ENCODE results near the gene PDIA5. TPM values are rescaled to one million over a fixed set of nuclear protein-coding genes. Genes with fewer than 3 reads are reported as not detected.

The PDIA5 gene
- total RNA-seq, 1 donor from 2014 or later, result 33.7 TPM

- no peak for DNase-seq (ENCODE audit: low read depth)
Observed at GRCh38 chr3:123042413-123042812, 24.4 kb upstream of the PDIA5 start.

- no peak for DNase-seq (ENCODE audit: low read depth)
Observed at GRCh38 chr3:123044981-123045763, 21.7 kb upstream of the PDIA5 start.

DNA sequence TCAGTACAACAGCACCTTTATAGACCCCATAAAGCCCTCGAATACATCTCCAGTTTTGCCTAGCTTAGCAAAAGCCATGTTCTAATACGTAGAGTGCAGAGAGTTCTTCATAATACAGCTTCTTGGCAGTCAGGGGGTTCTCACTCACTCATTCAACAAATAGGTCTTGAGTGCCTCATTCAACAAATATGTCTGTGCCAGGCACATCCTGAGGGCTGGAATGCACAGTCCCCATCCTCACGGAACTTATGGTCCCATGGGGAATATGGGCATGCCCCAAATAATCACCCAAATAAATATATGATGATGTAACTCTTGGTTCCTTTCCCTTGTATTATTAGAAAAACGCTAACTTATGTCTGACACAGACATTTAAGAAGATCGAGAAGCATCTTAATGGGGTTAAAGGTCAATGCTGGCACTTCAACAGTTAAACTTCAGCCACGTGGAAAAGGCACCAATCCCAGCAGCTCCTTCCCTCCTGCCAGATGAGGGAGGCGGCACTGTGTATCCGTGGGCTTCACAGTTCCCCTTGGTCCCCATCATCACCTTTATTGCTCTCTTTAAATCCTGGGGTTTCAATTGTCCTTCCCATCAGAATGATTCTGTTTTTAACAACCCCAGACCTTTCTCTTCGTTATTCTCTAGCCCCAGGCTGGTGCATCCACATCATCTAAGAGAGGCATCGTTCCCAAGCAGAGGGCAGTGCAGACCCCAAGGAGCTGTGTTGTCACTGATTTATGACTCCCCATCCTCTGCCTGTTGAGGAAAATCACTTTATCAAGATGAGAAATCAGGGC, 20.4 kb upstream of the PDIA5 start:
- DNase-seq (ENCODE audit: low read depth), result no peak

- no peak for DNase-seq (ENCODE audit: low read depth)
Observed at GRCh38 chr3:123047062-123047319, 19.8 kb upstream of the PDIA5 start.

- no peak for DNase-seq (ENCODE audit: low read depth)
Observed at GRCh38 chr3:123048480-123049237, 18.2 kb upstream of the PDIA5 start.

DNA sequence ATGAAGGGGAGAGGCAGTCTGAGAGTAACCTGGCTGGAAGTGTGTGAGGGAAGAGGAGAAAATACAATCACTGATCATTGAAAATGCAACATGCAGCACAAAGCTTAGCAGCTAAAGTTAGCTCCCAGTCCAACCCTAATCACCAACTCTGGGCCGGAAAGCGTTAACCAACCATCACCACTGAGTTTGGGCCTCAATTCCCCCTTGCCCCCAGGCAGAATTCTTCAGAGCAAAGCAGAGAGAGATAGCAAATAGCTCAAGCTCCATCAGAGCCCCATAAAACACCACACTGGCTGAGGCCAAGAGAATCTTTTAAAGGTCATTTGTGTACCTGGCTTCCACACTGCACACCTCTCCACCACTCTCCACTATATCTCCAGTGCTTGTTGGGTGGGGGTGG, 16.2 kb upstream of the PDIA5 start:
- DNase-seq (ENCODE audit: low read depth), result no peak

GRCh38 chr3:123053107-123053506, 13.7 kb upstream of the PDIA5 start:
- no peak for DNase-seq (ENCODE audit: low read depth)

GRCh38 chr3:123054109-123054778, 12.6 kb upstream of the PDIA5 start:
- DNase-seq (ENCODE audit: low read depth), result no peak

DNA sequence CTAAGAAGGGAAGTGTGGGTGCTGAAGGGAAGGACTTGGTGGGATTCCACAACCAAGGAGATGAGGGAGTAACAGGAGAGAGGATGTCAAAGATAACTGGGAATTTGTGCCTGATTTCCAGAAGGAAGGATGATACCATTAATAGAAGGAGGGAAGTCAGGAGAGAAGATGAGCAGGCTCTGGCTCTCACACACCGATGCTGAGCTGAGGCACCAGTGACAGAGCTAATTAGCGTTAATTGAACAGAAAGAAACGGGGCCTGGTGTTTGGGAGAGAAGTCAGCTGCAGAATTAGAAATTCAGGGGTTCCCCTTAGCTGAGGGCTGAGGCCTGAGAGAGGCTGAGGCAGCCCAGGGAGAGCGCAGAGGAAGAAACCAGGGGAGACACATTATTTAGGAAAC, 11.9 kb upstream of the PDIA5 start:
- no peak for DNase-seq (ENCODE audit: low read depth)

GRCh38 chr3:123055352-123055751, 11.5 kb upstream of the PDIA5 start:
- no peak for DNase-seq (ENCODE audit: low read depth)

GRCh38 chr3:123058505-123058904, 8.3 kb upstream of the PDIA5 start:
- no peak for DNase-seq (ENCODE audit: low read depth)

DNA sequence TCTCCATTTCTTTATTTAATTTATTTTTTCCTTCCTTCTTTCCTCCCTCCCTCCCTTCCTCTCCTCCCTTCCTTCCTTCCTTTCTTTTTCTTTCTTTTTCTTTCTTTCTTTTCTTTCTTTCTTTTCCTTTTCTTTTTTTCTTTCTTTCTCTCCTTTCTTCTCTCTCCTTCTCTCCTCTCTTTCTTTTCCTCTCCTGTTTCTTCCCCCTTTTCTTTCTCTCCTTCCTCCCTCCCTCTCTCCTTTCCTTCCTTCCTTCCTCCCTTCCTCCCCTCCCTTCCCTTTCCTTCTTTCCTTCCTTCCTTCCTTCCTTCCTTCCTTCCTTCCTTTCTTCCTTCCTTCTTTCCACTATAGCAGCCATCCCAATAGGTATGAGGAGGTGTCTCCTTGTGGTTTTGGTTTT, 6.8 kb upstream of the PDIA5 start:
- no peak for DNase-seq (ENCODE audit: low read depth)

GRCh38 chr3:123061856-123062255, 5.0 kb upstream of the PDIA5 start:
- no peak for DNase-seq (ENCODE audit: low read depth)

DNA sequence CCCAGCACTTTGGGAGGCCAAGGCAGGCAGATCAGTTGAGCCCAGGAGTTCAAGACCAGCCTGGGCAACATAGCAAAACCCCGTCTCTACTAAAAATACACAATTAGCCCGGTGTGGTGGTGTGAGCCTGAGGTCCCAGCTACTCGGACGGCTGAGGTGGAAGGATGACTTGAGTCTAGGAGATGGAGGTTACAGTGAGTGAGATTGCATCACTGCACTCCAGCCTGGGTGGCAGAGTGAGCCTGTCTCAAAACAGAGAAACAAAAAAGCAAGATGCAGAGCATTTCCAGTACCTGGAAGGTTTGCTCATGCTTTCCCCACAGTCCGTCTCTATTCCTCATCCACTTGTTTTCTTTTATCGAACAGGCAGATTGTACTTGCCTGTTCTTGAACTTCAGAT, 3.8 kb upstream of the PDIA5 start:
- no peak for DNase-seq (ENCODE audit: low read depth)

- no peak for DNase-seq (ENCODE audit: low read depth)
Observed at GRCh38 chr3:123064506-123064905, 2.3 kb upstream of the PDIA5 start.

- DNase-seq (ENCODE audit: low read depth), result no peak
Observed at GRCh38 chr3:123064914-123065313, 1.9 kb upstream of the PDIA5 start.

- no peak for DNase-seq (ENCODE audit: low read depth)
Observed at GRCh38 chr3:123066599-123066895, 278 bp upstream of the PDIA5 start.

DNA sequence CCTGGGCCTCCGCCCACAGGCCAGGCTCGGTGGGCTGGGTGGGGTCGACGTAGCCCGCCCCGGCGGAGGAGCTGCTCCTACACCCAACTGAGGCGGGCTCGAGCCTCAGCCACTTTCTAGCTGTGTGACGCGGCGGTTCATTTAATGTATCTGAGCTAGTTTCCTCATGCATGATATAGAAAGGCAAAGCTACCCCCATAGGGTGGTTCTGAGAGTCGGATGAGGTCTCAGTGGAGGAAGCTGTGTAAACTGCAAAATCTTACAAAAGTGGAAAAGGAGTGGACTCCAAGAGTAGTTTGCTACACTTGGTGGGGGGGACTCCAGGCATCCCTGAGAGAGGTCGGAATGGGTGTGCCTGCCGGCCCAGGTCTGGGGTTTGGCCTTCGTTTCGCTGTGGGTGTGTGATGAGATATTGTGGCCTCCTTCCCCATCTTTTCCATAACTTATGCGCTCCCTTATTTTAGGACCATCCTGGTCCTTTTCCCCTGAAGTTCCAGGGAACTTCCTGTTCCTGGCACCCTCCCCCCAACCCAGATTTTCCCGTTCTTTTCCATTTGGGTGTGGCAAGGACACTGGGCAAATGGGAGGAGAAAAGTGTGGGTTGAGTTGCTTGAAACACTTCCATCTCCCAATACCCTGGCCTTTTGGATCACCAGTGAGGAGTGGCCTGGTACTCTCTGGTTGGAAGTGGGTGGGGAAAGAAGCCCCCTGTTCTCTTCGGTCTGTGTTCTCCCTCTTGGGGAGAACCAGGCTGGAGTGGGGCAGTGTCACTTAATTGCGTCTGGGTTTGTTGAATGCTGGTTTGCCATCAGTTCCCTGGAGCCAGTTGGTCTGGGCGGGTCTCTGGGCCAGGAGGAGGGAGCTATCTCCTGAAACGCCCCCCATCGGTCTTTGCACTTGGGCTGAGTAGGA, 1.1 kb downstream of the PDIA5 start:
- no peak for DNase-seq (ENCODE audit: low read depth)

GRCh38 chr3:123068601-123069381, 2.0 kb downstream of the PDIA5 start:
- no peak for DNase-seq (ENCODE audit: low read depth)

DNA sequence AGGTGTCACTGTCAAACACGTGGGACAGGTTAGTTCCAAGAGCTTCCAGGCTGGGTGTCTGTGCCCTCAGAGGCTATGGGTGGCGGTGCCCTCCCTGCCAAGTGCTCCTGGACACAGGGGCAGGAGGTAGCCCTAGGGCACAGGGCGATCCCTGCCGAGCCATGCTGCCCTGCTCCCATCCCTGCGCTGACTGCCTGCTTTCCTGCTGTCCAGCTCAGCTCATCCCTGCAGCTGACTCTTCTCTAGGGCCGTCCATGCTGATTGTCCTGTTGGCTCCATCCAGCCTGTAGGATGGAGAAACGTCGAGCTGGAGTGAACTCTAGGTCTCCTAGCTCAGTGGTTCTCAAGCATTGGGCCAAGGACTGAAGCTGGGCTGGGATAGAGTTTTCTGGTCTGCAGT, 3.7 kb downstream of the PDIA5 start:
- DNase-seq (ENCODE audit: low read depth), result no peak

- DNase-seq (ENCODE audit: low read depth), result no peak
Observed at GRCh38 chr3:123071146-123071545, 4.3 kb downstream of the PDIA5 start.
